HG02943 (cell line): Measurements from ENCODE around the gene SH3D21.

Experiments used
- ATAC-seq: cut with Tn5 transposase; IDR thresholded peaks from one replicate; pipeline ENCODE4 v1.9.1; 2021; ENCODE audit warnings: mild to moderate bottlenecking, low read depth, moderate library complexity; ENCODE audit not compliant: unreplicated experiment

Gene SH3D21

GRCh38 chr1:36352910-36353878 lies 47.0 kb downstream of the SH3D21 start:
- ATAC-seq, result no peak

GRCh38 chr1:36354486-36354885 lies 48.3 kb downstream of the SH3D21 start:
- ATAC-seq, result no peak

- no peak for ATAC-seq
Observed at GRCh38 chr1:36355811-36356210, 49.6 kb downstream of the SH3D21 start.

GRCh38 chr1:36358514-36359084 lies 52.4 kb downstream of the SH3D21 start:
- ATAC-seq, result no peak

GRCh38 chr1:36359383-36359782 lies 53.2 kb downstream of the SH3D21 start:
- no peak for ATAC-seq

GRCh38 chr1:36359911-36360550 lies 53.9 kb downstream of the SH3D21 start:
- no peak for ATAC-seq

GRCh38 chr1:36365381-36365780 lies 59.2 kb downstream of the SH3D21 start:
- ATAC-seq, result no peak

- no peak for ATAC-seq
Observed at GRCh38 chr1:36366091-36366661, 60.0 kb downstream of the SH3D21 start.

- no peak for ATAC-seq
Observed at GRCh38 chr1:36367066-36367465, 60.9 kb downstream of the SH3D21 start.

GRCh38 chr1:36367798-36368197 lies 61.6 kb downstream of the SH3D21 start:
- no peak for ATAC-seq

- ATAC-seq, result no peak
Observed at GRCh38 chr1:36369061-36369861, 63.1 kb downstream of the SH3D21 start.
